GM18499 (cell line): ENCODE measurements around the gene NPTX1.

Source experiments
- ATAC-seq: cut with Tn5 transposase; IDR thresholded peaks from one replicate; pipeline ENCODE4 v1.9.1; 2021; ENCODE audit warnings: moderate number of reproducible peaks; ENCODE audit not compliant: insufficient read depth, unreplicated experiment

Gene NPTX1

GRCh38 chr17:80481284-80482057, 5.1 kb upstream of the NPTX1 start:
- no peak for ATAC-seq

GRCh38 chr17:80480248-80480647, 3.8 kb upstream of the NPTX1 start:
- no peak for ATAC-seq

- ATAC-seq: no peak
These were observed 2.8 kb upstream of the NPTX1 start for GRCh38 chr17:80479246-80479566.

- no peak for ATAC-seq
These were observed 2.3 kb upstream of the NPTX1 start for GRCh38 chr17:80478487-80479245.

GRCh38 chr17:80477647-80478478, 1.5 kb upstream of the NPTX1 start:
- no peak for ATAC-seq

GRCh38 chr17:80476877-80477646, 655 bp upstream of the NPTX1 start:
- no peak for ATAC-seq

- ATAC-seq: no peak
These were observed 1.2 kb downstream of the NPTX1 start for GRCh38 chr17:80474961-80475909.

- no peak for ATAC-seq
These were observed 2.0 kb downstream of the NPTX1 start for GRCh38 chr17:80474231-80474960.

GRCh38 chr17:80473701-80474100, 2.7 kb downstream of the NPTX1 start:
- ATAC-seq: no peak

GRCh38 chr17:80472996-80473395, 3.4 kb downstream of the NPTX1 start:
- no peak for ATAC-seq

- no peak for ATAC-seq
These were observed 4.5 kb downstream of the NPTX1 start for GRCh38 chr17:80471922-80472321.

- ATAC-seq: no peak
These were observed 5.8 kb downstream of the NPTX1 start for GRCh38 chr17:80470603-80471002.

- no peak for ATAC-seq
These were observed 6.7 kb downstream of the NPTX1 start for GRCh38 chr17:80469667-80470066.

- ATAC-seq: no peak
These were observed 7.5 kb downstream of the NPTX1 start for GRCh38 chr17:80468781-80469493.

GRCh38 chr17:80468242-80468641, 8.2 kb downstream of the NPTX1 start:
- ATAC-seq: no peak

GRCh38 chr17:80466188-80466705, 10.2 kb downstream of the NPTX1 start:
- no peak for ATAC-seq

- ATAC-seq: no peak
These were observed 11.0 kb downstream of the NPTX1 start for GRCh38 chr17:80465327-80465974.
